Panc1 (cell line): ENCODE results near the gene ZFPL1. TPM values are rescaled to one million over a fixed set of nuclear protein-coding genes. Genes with fewer than 3 reads are reported as not detected.

Experiments used
- ATAC-seq: fragments of 200-7000 bp; cut with Tn5 transposase; 2 replicates; pipeline ENCODE4 v1.9.1; 2020; ENCODE audit warnings: mild to moderate bottlenecking, moderate library complexity
- BruUV-seq: library from RNA; stranded (reverse); fragments of 400-500 nt; replicated peaks from 2 replicates; lab custom pipeline; 2021; lab: Mats Ljungman, UMichigan
- CTCF ChIA-PET: fragments of 300-600 bp; sonication (Branson Sonifier 250); formaldehyde crosslinking; loops from one replicate; lab custom pipeline; 2022; ENCODE audit warnings: antibody characterized with exemption; lab: Charles Lee
- POLR2A ChIA-PET: fragments of 300-600 bp; sonication (Branson Sonifier 250); formaldehyde crosslinking; loops from one replicate; lab custom pipeline; 2022; ENCODE audit warnings: antibody characterized with exemption; lab: Charles Lee
- DNase-seq: peaks from one replicate; pipeline ENCODE4 v3.0.0-alpha.2; 2010; ENCODE audit warnings: low read depth, low spot score
- H3K27ac ChIP-seq: 2 replicates; pipeline ENCODE4 v1.5.1; 2011; ENCODE audit warnings: mild to moderate bottlenecking, low read length, inconsistent platforms
- H3K27me3 ChIP-seq: fragments of 200-500 bp; sonication (Bioruptor generic); 2 replicates; pipeline ENCODE4 v1.6.0; 2014; ENCODE audit warnings: low read length, inconsistent platforms; ENCODE audit not compliant: control insufficient read depth, insufficient read depth
- H3K36me3 ChIP-seq: fragments of 200-500 bp; sonication (Bioruptor generic); 2 replicates; pipeline ENCODE4 v1.5.1; 2014; ENCODE audit warnings: inconsistent platforms, mild to moderate bottlenecking, low read length, moderate library complexity; ENCODE audit not compliant: control insufficient read depth, insufficient read depth
- H3K4me1 ChIP-seq: 2 replicates; pipeline ENCODE4 v1.5.1; 2011; ENCODE audit warnings: inconsistent platforms, mild to moderate bottlenecking, low read length, moderate library complexity; ENCODE audit not compliant: control insufficient read depth, insufficient read depth
- H3K4me3 ChIP-seq, 2 experiments: 2 replicates each; pipeline ENCODE4 v1.5.1; 2011 to 2012; ENCODE audit warnings: low read depth in 2 of 2, low read length in 2 of 2, mild to moderate bottlenecking in 2 of 2, inconsistent platforms in 1 of 2, moderate library complexity in 1 of 2
- H3K9me3 ChIP-seq: fragments of 200-500 bp; sonication (Bioruptor generic); 2 replicates; pipeline ENCODE4 v1.5.1; 2014; ENCODE audit warnings: low read depth, mild to moderate bottlenecking, inconsistent platforms, low read length, moderate library complexity; ENCODE audit not compliant: control insufficient read depth, insufficient read depth
- POLR2AphosphoS5 ChIP-seq: IDR thresholded peaks from 2 replicates; pipeline ENCODE4 v1.6.1; 2012; ENCODE audit warnings: mild to moderate bottlenecking, low read depth, low read length, moderate library complexity
- SIN3A ChIP-seq: IDR thresholded peaks from 2 replicates; pipeline ENCODE4 v1.6.1; 2012; ENCODE audit warnings: low read depth, mild to moderate bottlenecking, low read length, moderate library complexity, borderline replicate concordance; ENCODE audit not compliant: insufficient read depth
- TCF7L2 ChIP-seq: IDR thresholded peaks from 2 replicates; pipeline ENCODE4 v1.6.1; 2011; ENCODE audit warnings: mild to moderate bottlenecking, low read depth, low read length, inconsistent platforms
- in situ Hi-C: cut with HindIII; loops from 2 replicates; pipeline ENCODE4 v1.10.0; 2016; ENCODE audit warnings: low sequenced_read_pairs, low pct_unique_long_range_greater_than_20kb
- intact Hi-C: fragments of 100-400 bp; cut with micrococcal nuclease; formaldehyde crosslinking; loops from one replicate; pipeline ENCODE4 v1.10.0; 2022; ENCODE audit not compliant: unreplicated experiment
- total RNA-seq: library from RNA; stranded (reverse); gene quantifications from one replicate; pipeline ENCODE4 v1.2.1, GENCODE V29; 2021; ENCODE audit not compliant: unreplicated experiment
- TF ChIP-seq, protein P1 (sequence below), 2 experiments: IDR thresholded peaks; 2 replicates each; pipeline ENCODE4 v1.6.1; 2011 to 2012; ENCODE audit warnings: low read depth in 2 of 2, control low read depth in 1 of 2, low read length in 1 of 2, mild to moderate bottlenecking in 1 of 2, moderate library complexity in 1 of 2; ENCODE audit not compliant: insufficient read depth in 1 of 2
- TF ChIP-seq, protein P2 (sequence below): fragments of 450-650 bp; IDR thresholded peaks from 2 replicates; pipeline ENCODE4 v1.5.1; 2017; ENCODE audit warnings: mild to moderate bottlenecking

The ZFPL1 gene
- total RNA-seq, 1 experiment from 2014 or later, result 68.4 TPM

DNA sequence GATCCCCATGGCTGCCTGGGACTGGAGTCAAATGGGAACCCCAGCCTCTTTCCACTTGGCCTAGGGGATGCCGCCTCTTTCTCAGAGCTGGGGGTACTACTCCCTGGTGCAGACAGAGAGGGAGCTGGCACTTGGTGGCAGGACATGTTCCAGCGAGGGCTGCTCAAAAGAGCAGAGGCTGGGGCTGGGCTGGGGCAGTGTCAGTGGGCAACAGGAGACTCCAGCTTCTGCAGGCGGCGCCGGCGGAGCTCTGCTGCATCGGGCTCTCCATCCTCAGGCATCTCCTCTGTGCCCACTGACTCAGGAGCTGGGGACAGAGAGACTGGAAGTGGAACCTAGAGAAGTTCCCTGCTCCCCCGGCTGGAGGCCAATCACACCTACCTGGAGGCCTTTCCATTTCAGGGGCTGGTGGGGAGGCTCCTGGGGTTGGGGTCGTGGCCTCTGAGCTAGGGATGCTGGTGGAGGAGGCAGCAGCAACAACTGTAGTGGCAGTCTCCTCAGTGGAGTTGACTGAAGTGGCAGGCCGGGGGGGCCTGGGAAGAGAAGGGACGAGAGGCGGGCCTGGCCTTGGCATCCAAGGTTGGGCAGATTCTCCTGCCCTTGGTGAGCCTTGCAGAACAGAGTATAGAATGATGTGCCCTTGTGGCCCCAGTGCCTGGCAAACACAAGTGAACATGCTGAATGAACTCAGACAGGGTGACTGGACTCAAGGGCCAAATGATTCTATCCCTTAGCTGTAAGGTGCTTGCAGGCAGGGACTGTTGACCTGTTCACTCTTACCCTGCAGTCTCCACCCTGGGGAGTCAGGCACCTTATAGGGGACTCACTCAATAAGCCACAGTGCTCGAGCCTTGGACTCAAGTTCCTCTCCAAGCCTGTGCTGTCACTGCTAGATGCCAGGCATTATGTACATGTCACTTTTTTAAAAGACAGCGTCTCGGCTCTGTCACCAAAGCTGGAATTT, 44.4 kb downstream of the ZFPL1 start:
- no peak overlapping the region for H3K27ac ChIP-seq
- DNase-seq (no peak), ATAC-seq (peak; percentile 12)
- no peak overlapping the region for H3K4me3 ChIP-seq
- POLR2A ChIA-PET, result interaction anchor here (0.6 kb wide), 1 partner anchor 24 kb away, joined by 3 read pairs; no protein-coding TSS in a partner anchor
- in situ Hi-C loops (no loop called here), intact Hi-C loops (no loop called here)
- H3K36me3 ChIP-seq, result peaks cover 19% of the 10 kb centered on the region
- no peaks in the 10 kb centered on the region for H3K27me3 ChIP-seq
- CTCF ChIA-PET, result interaction anchor here (0.6 kb wide), 1 partner anchor 99 kb away, joined by 3 read pairs; no protein-coding TSS in a partner anchor
- H3K9me3 ChIP-seq, result no peaks in the 10 kb centered on the region
- TF ChIP-seq POLR2AphosphoS5 (0 out of 2 replicates have a peak, but pooled peaks have one; percentile 29), TCF7L2 (no peak)
- BruUV-seq, result no TSS peak
- peaks cover 8% of the 10 kb centered on the region for H3K4me1 ChIP-seq

DNA sequence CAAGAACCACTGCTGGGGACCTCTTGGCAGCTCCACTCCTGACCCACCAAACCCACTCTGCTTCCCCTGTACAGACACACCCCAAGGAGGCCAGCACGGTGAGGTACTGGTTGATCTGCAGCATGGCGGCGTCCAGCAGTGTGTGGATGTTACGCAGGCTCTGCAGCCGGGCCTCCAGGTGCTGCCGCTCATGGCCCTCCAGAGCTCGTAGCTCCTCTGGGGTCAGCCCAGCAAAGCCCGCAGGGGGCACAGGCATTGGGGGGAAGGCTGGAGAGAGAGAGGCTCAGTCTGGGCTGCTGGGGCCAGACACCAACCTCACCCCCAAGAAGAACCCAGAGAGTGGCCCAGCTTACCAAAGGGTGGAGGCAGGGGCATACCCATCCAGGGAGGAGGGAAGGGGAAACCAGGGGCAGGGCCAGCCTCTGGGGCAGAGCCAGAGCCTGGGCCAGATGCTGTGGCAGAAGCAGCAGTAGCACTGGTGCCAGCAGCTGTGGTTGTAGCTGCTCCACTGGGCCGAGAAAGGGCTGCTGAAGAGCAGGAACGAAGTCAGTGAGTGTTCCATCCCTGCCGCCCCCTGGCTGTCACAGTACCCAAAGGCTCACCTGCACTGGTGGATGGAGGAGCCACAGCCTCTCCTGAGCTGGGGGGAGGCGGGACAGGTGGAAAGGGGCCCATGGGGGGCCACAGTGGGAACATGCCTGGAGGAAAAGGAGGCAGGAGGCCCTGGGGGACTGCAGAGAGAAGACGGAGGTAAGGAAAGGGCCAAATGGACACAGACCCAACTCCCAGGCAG, 45.8 kb downstream of the ZFPL1 start:
- DNase-seq (no peak), ATAC-seq (no peak)
- CTCF ChIA-PET, result interaction anchor here (0.6 to 0.7 kb wide), 2 partner anchors 48 to 66 kb away, joined by 3 to 4 read pairs; no protein-coding TSS in a partner anchor
- H3K9me3 ChIP-seq, result no peaks in the 10 kb centered on the region
- in situ Hi-C loops (no loop called here), intact Hi-C loops (loop anchor here (10.0 kb wide), 1 partner anchor 55 kb away; the partner anchor contains the start of gene CAPN1)
- POLR2A ChIA-PET, result no interaction called here
- peaks cover 18% of the 10 kb centered on the region for H3K36me3 ChIP-seq
- TF ChIP-seq POLR2AphosphoS5 (peak; percentile 5; the same call in 1 of the 2 replicates), SIN3A (no peak), TCF7L2 (no peak)
- TF ChIP-seq, protein P1, sequence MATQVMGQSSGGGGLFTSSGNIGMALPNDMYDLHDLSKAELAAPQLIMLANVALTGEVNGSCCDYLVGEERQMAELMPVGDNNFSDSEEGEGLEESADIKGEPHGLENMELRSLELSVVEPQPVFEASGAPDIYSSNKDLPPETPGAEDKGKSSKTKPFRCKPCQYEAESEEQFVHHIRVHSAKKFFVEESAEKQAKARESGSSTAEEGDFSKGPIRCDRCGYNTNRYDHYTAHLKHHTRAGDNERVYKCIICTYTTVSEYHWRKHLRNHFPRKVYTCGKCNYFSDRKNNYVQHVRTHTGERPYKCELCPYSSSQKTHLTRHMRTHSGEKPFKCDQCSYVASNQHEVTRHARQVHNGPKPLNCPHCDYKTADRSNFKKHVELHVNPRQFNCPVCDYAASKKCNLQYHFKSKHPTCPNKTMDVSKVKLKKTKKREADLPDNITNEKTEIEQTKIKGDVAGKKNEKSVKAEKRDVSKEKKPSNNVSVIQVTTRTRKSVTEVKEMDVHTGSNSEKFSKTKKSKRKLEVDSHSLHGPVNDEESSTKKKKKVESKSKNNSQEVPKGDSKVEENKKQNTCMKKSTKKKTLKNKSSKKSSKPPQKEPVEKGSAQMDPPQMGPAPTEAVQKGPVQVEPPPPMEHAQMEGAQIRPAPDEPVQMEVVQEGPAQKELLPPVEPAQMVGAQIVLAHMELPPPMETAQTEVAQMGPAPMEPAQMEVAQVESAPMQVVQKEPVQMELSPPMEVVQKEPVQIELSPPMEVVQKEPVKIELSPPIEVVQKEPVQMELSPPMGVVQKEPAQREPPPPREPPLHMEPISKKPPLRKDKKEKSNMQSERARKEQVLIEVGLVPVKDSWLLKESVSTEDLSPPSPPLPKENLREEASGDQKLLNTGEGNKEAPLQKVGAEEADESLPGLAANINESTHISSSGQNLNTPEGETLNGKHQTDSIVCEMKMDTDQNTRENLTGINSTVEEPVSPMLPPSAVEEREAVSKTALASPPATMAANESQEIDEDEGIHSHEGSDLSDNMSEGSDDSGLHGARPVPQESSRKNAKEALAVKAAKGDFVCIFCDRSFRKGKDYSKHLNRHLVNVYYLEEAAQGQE (IDR thresholded peaks at IDR 0.05; ENCODE audit: insufficient read depth in 1 of 2, low read depth in 2 of 2, low read length in 1 of 2), result no peak
- TF ChIP-seq, protein P2, sequence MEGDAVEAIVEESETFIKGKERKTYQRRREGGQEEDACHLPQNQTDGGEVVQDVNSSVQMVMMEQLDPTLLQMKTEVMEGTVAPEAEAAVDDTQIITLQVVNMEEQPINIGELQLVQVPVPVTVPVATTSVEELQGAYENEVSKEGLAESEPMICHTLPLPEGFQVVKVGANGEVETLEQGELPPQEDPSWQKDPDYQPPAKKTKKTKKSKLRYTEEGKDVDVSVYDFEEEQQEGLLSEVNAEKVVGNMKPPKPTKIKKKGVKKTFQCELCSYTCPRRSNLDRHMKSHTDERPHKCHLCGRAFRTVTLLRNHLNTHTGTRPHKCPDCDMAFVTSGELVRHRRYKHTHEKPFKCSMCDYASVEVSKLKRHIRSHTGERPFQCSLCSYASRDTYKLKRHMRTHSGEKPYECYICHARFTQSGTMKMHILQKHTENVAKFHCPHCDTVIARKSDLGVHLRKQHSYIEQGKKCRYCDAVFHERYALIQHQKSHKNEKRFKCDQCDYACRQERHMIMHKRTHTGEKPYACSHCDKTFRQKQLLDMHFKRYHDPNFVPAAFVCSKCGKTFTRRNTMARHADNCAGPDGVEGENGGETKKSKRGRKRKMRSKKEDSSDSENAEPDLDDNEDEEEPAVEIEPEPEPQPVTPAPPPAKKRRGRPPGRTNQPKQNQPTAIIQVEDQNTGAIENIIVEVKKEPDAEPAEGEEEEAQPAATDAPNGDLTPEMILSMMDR, result no peak
- H3K4me1 ChIP-seq, result peaks cover 9% of the 10 kb centered on the region
- H3K27ac ChIP-seq, result no peak overlapping the region
- H3K4me3 ChIP-seq, result no peak overlapping the region
- no peaks in the 10 kb centered on the region for H3K27me3 ChIP-seq
- no TSS peak for BruUV-seq
